Ovary (tissue), 9 donors: ENCODE measurements around the gene RABGAP1L. TPM values are rescaled to one million over a fixed set of nuclear protein-coding genes. Genes with fewer than 3 reads are reported as not detected.
"Not testable (repeated sequence)": the region's sequence is repeated elsewhere in the genome, so short reads cannot be mapped to it uniquely, and the experiment has no call there.

ENCODE experiments used
- DNase-seq, 5 donors: peaks; one replicate each; pipeline ENCODE4 v3.0.0-alpha.2; 2019 to 2020
- H3K27ac ChIP-seq, 2 donors: fragments of 200-600 bp; one replicate each; pipeline versions ENCODE4 v1.5.1 to v1.8.0; 2019 to 2022
- H3K27me3 ChIP-seq: fragments of 200-600 bp; one replicate; pipeline ENCODE4 v1.8.0; 2022
- H3K36me3 ChIP-seq: fragments of 200-600 bp; sonication (generic); one replicate; pipeline ENCODE4 v1.5.1; 2019
- H3K4me1 ChIP-seq: one replicate; pipeline ENCODE4 v1.8.1; 2013; ENCODE audit warnings: mild to moderate bottlenecking, moderate library complexity; ENCODE audit not compliant: insufficient read depth
- H3K4me3 ChIP-seq: fragments of 200-600 bp; sonication (generic); one replicate; pipeline ENCODE4 v1.5.1; 2017
- H3K9me3 ChIP-seq, 2 donors: fragments of 200-600 bp in 1 of 2; sonication (generic) in 1 of 2; one replicate each; pipeline versions ENCODE4 v1.5.1 to v1.8.1; 2013 to 2019; ENCODE audit warnings: mild to moderate bottlenecking in 1 of 2, moderate library complexity in 1 of 2
- CTCF ChIP-seq, 3 donors: fragments of 450-650 bp in 2 of 3; fragments of 200-600 bp in 1 of 3; IDR thresholded peaks; one replicate each; pipeline versions ENCODE4 v1.5.1 to v1.8.0; 2016 to 2022; ENCODE audit warnings: antibody characterized with exemption in 3 of 3, mild to moderate bottlenecking in 1 of 3
- EP300 ChIP-seq: sonication (generic); formaldehyde crosslinking; IDR thresholded peaks from one replicate; pipeline ENCODE4 v1.6.1; 2017; ENCODE audit warnings: antibody characterized with exemption
- POLR2A ChIP-seq: fragments of 450-650 bp; IDR thresholded peaks from one replicate; pipeline ENCODE4 v1.6.1; 2017; ENCODE audit warnings: antibody characterized with exemption, mild to moderate bottlenecking, moderate library complexity
- WGBS, 3 donors: extraction: QIAGEN DNeasy Blood & Tissue Kit in 1 of 3; methylation state at CpG; one replicate each; pipeline versions ENCODE4 v1.1.5 to v1.1.7; 2013 to 2017; 5-methylcytosine and 5-hydroxymethylcytosine counted together
- intact Hi-C, 4 donors: fragments of 100-400 bp; cut with DNase I; formaldehyde crosslinking; loops; one replicate each; pipeline versions ENCODE4 v1.11.0 to v1.15.1; 2022 to 2023
- polyA plus RNA-seq, 2 donors: library from polyadenylated mRNA; stranded (reverse); fragments of 200-250 nt in 1 of 2; fragments of 350-450 nt in 1 of 2; fragmentation: Illumina TruSeq in 1 of 2; extraction: RNeasy Lipid Tissue Mini Kit (QIAGEN cat#74804) in 1 of 2; gene quantifications; one replicate each; pipeline ENCODE4 v1.2.3, GENCODE V29; 2013 to 2014
- total RNA-seq, 7 donors: library from RNA; depleted of rRNA in 2 of 7; stranded (reverse); fragments of >200 nt in 2 of 7; fragmentation: NEBNext Ultra II Directional in 3 of 7; extraction: Animal tissue kit (Norgen Biotek cat#: 25700) in 3 of 7; gene quantifications; one replicate each; pipeline versions ENCODE4 v1.1.0 to v1.2.4, GENCODE V29; 2016 to 2023
- donor health status: DM: no; HTN: no; CAD: no; lungs with moderate emphysema.
- donor health status: DM: no; HTN: no; CAD: no.
- donor health status: Bipolar disorder and iron deficiency.
- donor health status: DM: yes; HTN: yes; CAD: no.
- donor health status: DM: no; HTN: no; CAD: no.
- donor health status: DM: yes; HTN: yes; CAD: no.

RABGAP1L gene
- total and polyA plus RNA-seq, 9 donors: 17.1 to 56.5 (median 43.6) TPM

GRCh38 chr1:174131032-174131638, 28.2 kb upstream of the RABGAP1L start:
- H3K4me3 ChIP-seq: no peak overlapping the region
- H3K9me3 ChIP-seq: no peaks in the 10 kb centered on the region
- WGBS, 3 donors: 71 to 75% (median 73%) methylated on average over 5 to 6 of the region's 6 CpGs
- H3K4me1 ChIP-seq: no peaks in the 10 kb centered on the region
- no peak for DNase-seq
- TF ChIP-seq POLR2A: no peak
- TF ChIP-seq EP300: no peak
- no peak for TF ChIP-seq CTCF (IDR thresholded peaks at IDR 0.05)
- intact Hi-C loops: no loop called here
- H3K27me3 ChIP-seq: no peaks in the 10 kb centered on the region
- no peak overlapping the region for H3K27ac ChIP-seq
- no peaks in the 10 kb centered on the region for H3K36me3 ChIP-seq

GRCh38 chr1:174134003-174134659, 25.2 kb upstream of the RABGAP1L start:
- H3K36me3 ChIP-seq: no peaks in the 10 kb centered on the region
- H3K4me1 ChIP-seq: no peaks in the 10 kb centered on the region
- no peak overlapping the region for H3K27ac ChIP-seq
- TF ChIP-seq POLR2A: no peak
- TF ChIP-seq EP300: no peak
- TF ChIP-seq CTCF (IDR thresholded peaks at IDR 0.05): no peak
- intact Hi-C loops: no loop called here
- no peaks in the 10 kb centered on the region for H3K9me3 ChIP-seq
- no peak overlapping the region for H3K4me3 ChIP-seq
- DNase-seq: no peak
- WGBS, 3 donors: 88 to 91% (median 89%) methylated on average over 3 of the region's 3 CpGs
- no peaks in the 10 kb centered on the region for H3K27me3 ChIP-seq

- intact Hi-C loops: no loop called here
- TF ChIP-seq POLR2A: no peak
- 42 to 70% (median 61%) methylated on average over 2 of the region's 2 CpGs for WGBS, 3 donors
- Histone ChIP-seq H3K27me3 (no peaks in the 10 kb centered on the region), H3K4me3 (no peak overlapping the region), H3K27ac (no peak overlapping the region), H3K4me1 (no peaks in the 10 kb centered on the region), H3K36me3 (no peaks in the 10 kb centered on the region), H3K9me3 (no peaks in the 10 kb centered on the region)
- DNase-seq: no peak
These were observed 24.1 kb upstream of the RABGAP1L start for GRCh38 chr1:174135211-174135610.

GRCh38 chr1:174136714-174137113, 22.6 kb upstream of the RABGAP1L start:
- Histone ChIP-seq H3K9me3 (no peaks in the 10 kb centered on the region), H3K36me3 (no peaks in the 10 kb centered on the region), H3K27me3 (no peaks in the 10 kb centered on the region), H3K4me3 (no peak overlapping the region), H3K4me1 (no peaks in the 10 kb centered on the region), H3K27ac (no peak overlapping the region)
- intact Hi-C loops: no loop called here
- DNase-seq: no peak
- TF ChIP-seq POLR2A: no peak
- no peak for TF ChIP-seq CTCF (IDR thresholded peaks at IDR 0.05)
- no peak for TF ChIP-seq EP300
- WGBS, 3 donors: 90 to 98% (median 98%) methylated on average over 1 of the region's 1 CpG

GRCh38 chr1:174142836-174143235, 16.5 kb upstream of the RABGAP1L start:
- DNase-seq: no peak
- intact Hi-C loops: no loop called here
- Histone ChIP-seq H3K27ac (no peak overlapping the region), H3K36me3 (no peaks in the 10 kb centered on the region), H3K4me3 (no peak overlapping the region), H3K9me3 (no peaks in the 10 kb centered on the region), H3K27me3 (no peaks in the 10 kb centered on the region), H3K4me1 (no peaks in the 10 kb centered on the region)
- TF ChIP-seq CTCF (IDR thresholded peaks at IDR 0.05) (no peak), POLR2A (no peak), EP300 (no peak)
- 87 to 92% (median 88%) methylated on average over 5 of the region's 5 CpGs for WGBS, 3 donors

- intact Hi-C loops, H3K4me3 ChIP-seq, H3K27ac ChIP-seq, H3K9me3 ChIP-seq, H3K27me3 ChIP-seq, H3K4me1 ChIP-seq, H3K36me3 ChIP-seq, DNase-seq: not testable (repeated sequence)
- 76 to 82% (median 78%) methylated on average over 12 of the region's 12 CpGs for WGBS, 3 donors
These were observed 15.5 kb upstream of the RABGAP1L start for GRCh38 chr1:174143727-174144396.

GRCh38 chr1:174144397-174144783, 14.9 kb upstream of the RABGAP1L start:
- H3K27me3 ChIP-seq, H3K9me3 ChIP-seq, intact Hi-C loops, DNase-seq, H3K4me1 ChIP-seq, H3K4me3 ChIP-seq, H3K27ac ChIP-seq, H3K36me3 ChIP-seq: not testable (repeated sequence)
- 72 to 90% (median 76%) methylated on average over 3 of the region's 3 CpGs for WGBS, 3 donors
